Astrocyte (in vitro differentiated cells and primary cell): ENCODE results near the gene TTC7B. TPM values are rescaled to one million over a fixed set of nuclear protein-coding genes. Genes with fewer than 3 reads are reported as not detected.

Experiments
- DNase-seq: peaks from one replicate; pipeline ENCODE4 v3.0.0-alpha.2; 2010; ENCODE audit warnings: low read depth
- FAIRE-seq: peaks from 2 replicates; lab custom pipeline; 2011; peaks lifted over from hg19 to GRCh38; lab: Jason Lieb, UNC
- H2AFZ ChIP-seq: 2 replicates; pipeline ENCODE4 v1.6.0; 2012; ENCODE audit warnings: low read depth, low read length, inconsistent platforms
- H3K27ac ChIP-seq: 2 replicates; pipeline ENCODE4 v1.5.1; 2011; ENCODE audit warnings: low read depth, low read length, inconsistent platforms
- H3K27me3 ChIP-seq: 2 replicates; pipeline ENCODE4 v1.6.0; 2011; ENCODE audit warnings: low read length, inconsistent platforms; ENCODE audit not compliant: insufficient read depth
- H3K36me3 ChIP-seq: 2 replicates; pipeline ENCODE4 v1.5.1; 2011; ENCODE audit warnings: low read length, inconsistent platforms; ENCODE audit not compliant: insufficient read depth
- H3K4me1 ChIP-seq: 2 replicates; pipeline ENCODE4 v1.5.1; 2011; ENCODE audit warnings: low read length, inconsistent platforms; ENCODE audit not compliant: insufficient read depth
- H3K4me2 ChIP-seq: 2 replicates; pipeline ENCODE4 v1.6.0; 2012; ENCODE audit warnings: low read length, inconsistent platforms
- H3K4me3 ChIP-seq: 2 replicates; pipeline ENCODE4 v1.5.1; 2011; ENCODE audit warnings: low read depth, mild to moderate bottlenecking, low read length, inconsistent platforms; ENCODE audit not compliant: insufficient read depth
- H3K79me2 ChIP-seq: 2 replicates; pipeline ENCODE4 v1.6.0; 2012; ENCODE audit warnings: mild to moderate bottlenecking, low read length, inconsistent platforms; ENCODE audit not compliant: insufficient read depth
- H3K9ac ChIP-seq: 2 replicates; pipeline ENCODE4 v1.6.0; 2012; ENCODE audit warnings: mild to moderate bottlenecking, low read length, inconsistent platforms
- H3K9me3 ChIP-seq: 2 replicates; pipeline ENCODE4 v1.5.1; 2012; ENCODE audit warnings: low read depth, mild to moderate bottlenecking, low read length, inconsistent platforms; ENCODE audit not compliant: insufficient read depth
- H4K20me1 ChIP-seq: 2 replicates; pipeline ENCODE4 v1.6.0; 2012; ENCODE audit warnings: low read length, inconsistent platforms; ENCODE audit not compliant: insufficient read depth
- H3K27ac Mint-ChIP-seq: one replicate; pipeline ENCODE4 v1.8.0; 2021; ENCODE audit warnings: mild to moderate bottlenecking, mixed read lengths; ENCODE audit not compliant: unreplicated experiment
- H3K27me3 Mint-ChIP-seq: one replicate; pipeline ENCODE4 v1.8.0; 2021; ENCODE audit warnings: low read depth, mixed read lengths; ENCODE audit not compliant: unreplicated experiment
- H3K36me3 Mint-ChIP-seq: one replicate; pipeline ENCODE4 v1.8.0; 2021; ENCODE audit warnings: low read depth, mixed read lengths; ENCODE audit not compliant: unreplicated experiment
- H3K4me1 Mint-ChIP-seq: one replicate; pipeline ENCODE4 v1.8.0; 2021; ENCODE audit warnings: low read depth, mixed read lengths; ENCODE audit not compliant: unreplicated experiment
- H3K4me3 Mint-ChIP-seq: one replicate; pipeline ENCODE4 v1.8.0; 2021; ENCODE audit warnings: mild to moderate bottlenecking, moderate library complexity, mixed read lengths; ENCODE audit not compliant: unreplicated experiment
- H3K9me3 Mint-ChIP-seq: one replicate; pipeline ENCODE4 v1.8.0; 2021; ENCODE audit warnings: mild to moderate bottlenecking, mixed read lengths; ENCODE audit not compliant: unreplicated experiment
- EZH2 ChIP-seq: IDR thresholded peaks from 2 replicates; pipeline ENCODE4 v1.6.1; 2012; ENCODE audit warnings: mild to moderate bottlenecking, low read length, inconsistent platforms; ENCODE audit not compliant: insufficient read depth
- total RNA-seq: library from RNA; stranded (reverse); gene quantifications from 2 replicates; pipeline ENCODE4 v1.2.1, GENCODE V29; 2021
- TF ChIP-seq, protein P1 (sequence below): IDR thresholded peaks from 2 replicates; pipeline ENCODE4 v1.5.1; 2011; ENCODE audit warnings: low read depth, mild to moderate bottlenecking, inconsistent platforms, low read length, moderate library complexity; ENCODE audit not compliant: insufficient read depth

Gene TTC7B
- total RNA-seq, 1 donor from 2014 or later: 42.1 TPM

DNA sequence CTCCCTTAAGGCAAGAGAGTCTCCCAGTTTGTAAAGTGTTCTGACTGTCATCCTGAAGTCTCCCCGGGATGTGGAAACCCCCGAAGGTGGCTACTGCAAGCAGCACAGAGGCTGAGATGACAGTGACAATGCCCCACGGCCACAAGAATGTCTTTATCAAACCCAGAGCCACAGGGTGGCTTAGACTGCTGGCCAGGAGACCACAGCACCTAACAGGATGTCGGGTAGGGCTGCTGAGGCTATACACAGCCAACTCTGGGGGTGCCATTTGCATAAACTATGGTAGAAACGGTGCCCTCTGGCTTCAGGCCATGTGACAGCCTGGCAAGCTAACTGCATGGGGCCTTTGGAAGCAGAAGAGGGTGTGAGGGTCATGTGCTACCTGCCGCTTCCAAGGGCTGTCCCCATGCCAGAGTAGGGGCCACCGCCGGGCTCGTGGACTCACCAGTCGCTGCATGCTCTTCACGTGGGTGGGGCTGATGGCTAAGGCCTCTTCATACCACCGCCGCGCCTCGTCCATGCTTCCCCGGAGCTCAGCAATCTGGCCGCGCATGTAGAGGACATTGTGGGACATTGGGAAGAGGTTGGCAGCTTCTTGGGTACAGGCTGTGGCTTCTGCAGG is 238.5 kb downstream of the TTC7B start:
- Mint-ChIP-seq H3K4me1 (peaks cover 3% of the 10 kb centered on the region), H3K27me3 (peaks cover 9% of the 10 kb centered on the region), H3K27ac (no peak overlapping the region), H3K9me3 (peaks cover 2% of the 10 kb centered on the region), H3K4me3 (no peak overlapping the region), H3K36me3 (peaks cover 18% of the 10 kb centered on the region)
- Histone ChIP-seq H4K20me1 (no peaks in the 10 kb centered on the region), H3K9ac (no peak overlapping the region), H3K4me1 (no peaks in the 10 kb centered on the region), H3K4me3 (no peak overlapping the region), H3K9me3 (no peaks in the 10 kb centered on the region), H2AFZ (no peak overlapping the region), H3K27ac (no peak overlapping the region), H3K79me2 (no peaks in the 10 kb centered on the region), H3K36me3 (no peaks in the 10 kb centered on the region), H3K27me3 (no peaks in the 10 kb centered on the region), H3K4me2 (no peak overlapping the region)
- TF ChIP-seq EZH2: no peak
- TF ChIP-seq, protein P1, sequence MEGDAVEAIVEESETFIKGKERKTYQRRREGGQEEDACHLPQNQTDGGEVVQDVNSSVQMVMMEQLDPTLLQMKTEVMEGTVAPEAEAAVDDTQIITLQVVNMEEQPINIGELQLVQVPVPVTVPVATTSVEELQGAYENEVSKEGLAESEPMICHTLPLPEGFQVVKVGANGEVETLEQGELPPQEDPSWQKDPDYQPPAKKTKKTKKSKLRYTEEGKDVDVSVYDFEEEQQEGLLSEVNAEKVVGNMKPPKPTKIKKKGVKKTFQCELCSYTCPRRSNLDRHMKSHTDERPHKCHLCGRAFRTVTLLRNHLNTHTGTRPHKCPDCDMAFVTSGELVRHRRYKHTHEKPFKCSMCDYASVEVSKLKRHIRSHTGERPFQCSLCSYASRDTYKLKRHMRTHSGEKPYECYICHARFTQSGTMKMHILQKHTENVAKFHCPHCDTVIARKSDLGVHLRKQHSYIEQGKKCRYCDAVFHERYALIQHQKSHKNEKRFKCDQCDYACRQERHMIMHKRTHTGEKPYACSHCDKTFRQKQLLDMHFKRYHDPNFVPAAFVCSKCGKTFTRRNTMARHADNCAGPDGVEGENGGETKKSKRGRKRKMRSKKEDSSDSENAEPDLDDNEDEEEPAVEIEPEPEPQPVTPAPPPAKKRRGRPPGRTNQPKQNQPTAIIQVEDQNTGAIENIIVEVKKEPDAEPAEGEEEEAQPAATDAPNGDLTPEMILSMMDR: no peak
- DNase-seq (no peak), FAIRE-seq (no peak)

DNA sequence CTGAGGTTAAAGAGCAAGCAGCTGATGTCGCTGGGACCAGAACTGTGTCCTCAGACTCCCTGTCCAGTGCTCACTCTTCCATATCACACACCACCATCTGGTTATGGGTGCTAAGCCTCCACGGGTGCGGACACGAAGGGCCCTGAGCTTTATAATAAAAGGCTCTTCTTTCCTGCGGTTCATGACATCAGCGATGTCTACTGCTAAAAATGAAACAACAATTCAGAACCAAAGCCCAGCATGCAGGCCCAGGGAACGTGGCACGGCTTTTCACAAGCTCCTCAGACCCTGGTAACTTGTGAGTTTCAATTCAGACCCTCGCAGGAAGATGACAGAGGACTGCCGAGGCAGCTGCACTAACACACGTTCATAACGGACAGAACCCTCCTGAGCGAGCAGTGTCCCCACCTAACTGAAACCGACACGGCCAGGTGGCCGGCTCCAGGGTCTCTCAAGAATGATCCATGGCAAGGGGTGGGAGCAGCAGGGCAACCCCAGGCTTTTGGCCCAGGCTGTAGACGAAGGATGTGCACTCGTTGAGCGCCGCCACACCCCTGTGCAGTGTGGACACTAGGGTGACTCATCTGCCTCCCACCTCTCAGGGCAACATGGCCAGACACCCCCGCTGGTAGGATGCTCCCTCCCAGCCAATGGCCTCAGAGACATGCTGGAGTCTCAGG is 239.1 kb downstream of the TTC7B start:
- no peak overlapping the region for H3K4me3 ChIP-seq
- H3K4me1 ChIP-seq: no peaks in the 10 kb centered on the region
- H2AFZ ChIP-seq: no peak overlapping the region
- H3K79me2 ChIP-seq: no peaks in the 10 kb centered on the region
- TF ChIP-seq, protein P1: no peak
- no peak for TF ChIP-seq EZH2
- DNase-seq (no peak), FAIRE-seq (no peak)
- Mint-ChIP-seq H3K27ac (no peak overlapping the region), H3K9me3 (peaks cover 2% of the 10 kb centered on the region), H3K4me1 (peaks cover 3% of the 10 kb centered on the region), H3K27me3 (peaks cover 9% of the 10 kb centered on the region), H3K4me3 (no peak overlapping the region), H3K36me3 (peaks cover 24% of the 10 kb centered on the region)
- no peaks in the 10 kb centered on the region for H3K27me3 ChIP-seq
- no peak overlapping the region for H3K9ac ChIP-seq
- H3K4me2 ChIP-seq: no peak overlapping the region
- no peaks in the 10 kb centered on the region for H3K36me3 ChIP-seq
- H3K27ac ChIP-seq: no peak overlapping the region
- no peaks in the 10 kb centered on the region for H4K20me1 ChIP-seq
- no peaks in the 10 kb centered on the region for H3K9me3 ChIP-seq

DNA sequence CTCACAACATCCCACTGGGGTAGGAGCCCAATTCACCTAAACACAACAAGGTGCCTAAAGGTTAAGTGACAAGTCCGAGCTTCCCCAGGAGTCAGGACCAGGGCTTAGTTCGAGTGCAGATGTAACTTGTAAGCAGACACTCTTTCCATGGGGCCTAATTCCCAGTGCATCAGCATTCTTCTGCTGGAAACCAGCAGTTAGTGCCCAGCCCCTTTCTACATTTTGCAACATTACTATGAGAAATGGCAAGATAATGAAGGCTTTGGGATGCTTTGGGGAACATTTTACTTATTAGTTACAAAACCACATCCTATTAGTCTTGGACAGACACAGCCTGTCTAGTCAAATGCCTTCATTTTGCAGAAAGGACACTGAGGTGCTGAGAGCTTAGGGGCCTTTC is 239.6 kb downstream of the TTC7B start:
- Mint-ChIP-seq H3K4me1 (peaks cover 3% of the 10 kb centered on the region), H3K36me3 (peaks cover 28% of the 10 kb centered on the region), H3K27me3 (peaks cover 9% of the 10 kb centered on the region), H3K27ac (no peak overlapping the region), H3K4me3 (no peak overlapping the region), H3K9me3 (peaks cover 2% of the 10 kb centered on the region)
- peak; percentile 27 for DNase-seq
- TF ChIP-seq, protein P1: no peak
- no peak for TF ChIP-seq EZH2
- Histone ChIP-seq H3K27ac (no peak overlapping the region), H4K20me1 (no peaks in the 10 kb centered on the region), H3K4me1 (no peaks in the 10 kb centered on the region), H3K9me3 (no peaks in the 10 kb centered on the region), H3K36me3 (no peaks in the 10 kb centered on the region), H3K4me3 (no peak overlapping the region), H3K79me2 (no peaks in the 10 kb centered on the region), H2AFZ (no peak overlapping the region), H3K4me2 (no peak overlapping the region), H3K9ac (no peak overlapping the region), H3K27me3 (no peaks in the 10 kb centered on the region)
- no peak for FAIRE-seq
